Kidney capillary endothelial cell (primary cell): ENCODE results near the gene NANOG.
"Not testable (repeated sequence)": the region's sequence is repeated elsewhere in the genome, so short reads cannot be mapped to it uniquely, and the experiment has no call there.

Source experiments
- DNase-seq: peaks from one replicate; pipeline ENCODE4 v3.0.0-alpha.2; 2018; ENCODE audit warnings: low spot score

The NANOG gene

DNA sequence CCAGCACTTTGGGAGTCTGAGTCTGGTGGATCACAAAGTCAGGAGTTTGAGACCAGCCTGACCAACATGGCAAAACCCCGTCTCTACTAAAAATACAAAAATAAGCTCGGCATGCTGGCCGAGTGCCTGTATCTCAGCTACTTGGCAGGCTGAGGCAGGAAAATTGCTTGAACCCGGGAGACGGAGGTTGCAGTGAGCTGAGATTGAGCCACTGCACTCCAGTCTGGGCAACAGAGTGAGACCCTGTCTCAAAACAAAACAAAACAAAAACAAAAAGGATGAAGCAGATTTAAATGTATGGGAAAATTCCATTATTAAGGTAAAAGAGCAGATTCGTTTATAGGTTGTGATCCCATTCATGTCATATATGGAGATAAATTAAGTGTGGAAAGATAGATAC, 17.1 kb downstream of the NANOG start:
- not testable (repeated sequence) for DNase-seq

- peak; percentile 52 for DNase-seq
Observed at GRCh38 chr12:7806863-7807487, 17.8 kb downstream of the NANOG start.

DNA sequence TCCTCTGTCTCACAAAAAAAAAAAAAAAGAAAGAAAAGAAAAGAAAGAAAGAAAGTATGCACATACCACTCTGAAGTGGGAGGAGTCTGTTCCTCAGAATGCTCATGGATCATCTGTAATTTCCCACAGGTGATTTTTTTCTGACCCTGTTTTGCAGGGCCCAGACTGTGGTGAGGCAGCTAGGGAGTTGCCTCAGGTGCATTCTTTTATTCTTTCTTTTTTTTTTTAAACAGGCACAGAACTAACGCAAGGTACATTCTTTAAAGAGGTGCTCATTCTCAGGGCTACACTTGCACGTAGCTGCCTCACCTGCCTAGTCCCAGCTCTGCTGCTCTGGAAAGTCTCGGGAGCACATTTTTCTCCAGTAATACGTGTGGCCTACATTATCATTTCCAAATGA, 36.6 kb downstream of the NANOG start:
- DNase-seq = not testable (repeated sequence)

DNA sequence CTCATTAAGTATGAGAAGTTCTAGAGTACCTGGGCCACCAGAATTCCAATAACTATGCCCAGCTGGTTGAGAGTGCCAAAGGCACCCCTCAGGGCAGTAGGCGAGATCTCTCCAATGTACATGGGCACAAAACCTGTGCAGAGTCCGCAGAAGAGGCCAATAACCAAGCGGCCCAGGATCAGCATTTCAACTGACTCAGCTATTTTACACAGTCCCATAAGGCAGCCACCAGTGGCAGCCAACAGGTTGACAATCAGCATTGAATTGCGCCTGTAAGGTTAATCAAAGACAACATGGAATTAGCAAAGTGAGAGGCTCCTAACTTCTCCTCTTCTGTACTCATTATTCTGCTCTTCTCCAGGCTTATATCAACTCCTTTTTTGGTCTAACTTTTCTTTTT, 40.5 kb downstream of the NANOG start:
- not testable (repeated sequence) for DNase-seq

DNA sequence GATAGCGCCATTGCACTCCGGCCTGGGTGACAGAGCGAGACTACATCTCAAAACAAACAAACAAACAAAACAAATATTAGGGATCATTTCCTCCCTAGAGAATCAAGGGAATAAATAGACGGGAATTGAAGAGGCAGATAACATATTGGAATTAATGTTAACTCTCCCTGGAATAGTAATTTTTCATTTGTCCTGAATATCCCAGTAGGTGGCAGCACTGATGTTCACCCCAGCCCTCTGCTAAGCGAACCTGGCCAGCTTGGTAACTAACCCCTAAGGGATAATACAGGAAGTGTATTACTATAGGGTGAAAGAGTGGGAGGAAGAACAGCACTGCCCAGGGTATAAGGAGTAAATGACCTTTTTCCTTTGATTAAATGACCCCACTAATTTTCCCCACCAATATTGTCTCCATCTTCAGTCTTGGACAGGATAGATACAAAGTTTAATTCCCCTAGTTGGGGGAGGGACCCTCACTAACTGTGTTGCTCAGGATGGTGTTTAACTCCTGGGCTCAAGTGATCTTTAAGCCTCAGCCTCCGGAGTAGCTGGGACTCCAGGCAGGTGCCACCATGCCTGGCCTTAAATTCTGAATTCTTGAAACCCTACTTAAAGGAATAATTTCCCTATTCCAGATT, 43.0 kb downstream of the NANOG start:
- DNase-seq = peak; percentile 71

GRCh38 chr12:7833201-7833600, 44.0 kb downstream of the NANOG start:
- not testable (repeated sequence) for DNase-seq

- no peak for DNase-seq
Observed at GRCh38 chr12:7833831-7834230, 44.6 kb downstream of the NANOG start.

DNA sequence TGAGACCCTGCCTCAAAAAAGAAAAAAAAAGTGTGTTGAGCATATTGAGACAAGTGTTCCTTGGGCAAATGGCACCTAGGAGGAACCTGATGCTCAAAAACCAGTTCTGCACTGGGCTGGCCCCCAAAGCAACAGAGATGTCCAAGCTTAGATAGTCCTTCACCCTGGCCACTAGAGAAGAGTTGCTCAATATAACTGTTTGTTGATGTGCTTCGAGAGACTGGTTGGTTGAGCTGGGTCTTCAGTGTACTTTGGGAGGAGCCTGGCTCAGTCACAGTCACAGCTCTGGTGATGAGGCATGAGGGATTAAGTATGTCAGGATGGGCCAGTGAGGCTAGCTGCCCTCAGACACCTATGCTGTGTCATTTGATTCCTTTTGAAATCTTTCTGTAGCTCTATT, 45.5 kb downstream of the NANOG start:
- DNase-seq = no peak

DNA sequence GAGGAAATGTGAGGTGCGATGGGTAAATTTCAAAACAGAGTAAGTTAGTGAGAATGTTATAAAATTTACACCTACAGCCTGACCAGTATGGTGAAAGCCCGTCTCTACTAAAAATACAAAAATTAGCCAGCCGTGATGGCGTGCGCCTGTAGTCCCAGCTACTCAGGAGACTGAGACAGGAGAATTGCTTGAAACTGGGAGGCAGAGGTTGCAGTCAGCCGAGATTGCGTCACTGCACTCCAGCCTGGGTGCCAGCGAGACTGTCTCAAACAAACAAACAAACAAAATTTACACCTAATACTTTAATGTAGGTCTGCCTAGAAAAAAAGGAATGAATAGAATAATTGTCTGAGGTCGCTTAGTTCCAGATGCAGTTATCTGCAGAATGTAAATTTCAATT, 45.9 kb downstream of the NANOG start:
- DNase-seq = no peak

DNA sequence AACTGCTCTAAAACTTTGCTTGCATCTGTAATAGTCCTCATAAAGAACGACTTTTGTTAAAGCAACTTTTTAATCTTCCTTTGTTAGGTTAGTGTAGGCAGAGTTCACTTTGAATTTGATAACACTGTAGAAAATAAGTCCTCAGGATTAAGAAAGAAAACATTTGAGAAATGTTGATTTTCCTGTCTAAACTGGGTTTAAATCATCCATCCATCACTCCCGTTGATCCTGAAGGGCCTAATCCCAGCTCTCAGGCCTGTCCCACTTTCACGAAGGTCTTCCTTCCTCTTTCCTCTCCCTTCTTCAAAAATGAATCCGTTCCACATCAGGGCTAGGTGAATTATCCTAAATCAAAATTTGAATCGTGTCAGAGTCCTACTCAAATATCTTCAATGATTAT, 46.6 kb downstream of the NANOG start:
- DNase-seq = no peak

DNA sequence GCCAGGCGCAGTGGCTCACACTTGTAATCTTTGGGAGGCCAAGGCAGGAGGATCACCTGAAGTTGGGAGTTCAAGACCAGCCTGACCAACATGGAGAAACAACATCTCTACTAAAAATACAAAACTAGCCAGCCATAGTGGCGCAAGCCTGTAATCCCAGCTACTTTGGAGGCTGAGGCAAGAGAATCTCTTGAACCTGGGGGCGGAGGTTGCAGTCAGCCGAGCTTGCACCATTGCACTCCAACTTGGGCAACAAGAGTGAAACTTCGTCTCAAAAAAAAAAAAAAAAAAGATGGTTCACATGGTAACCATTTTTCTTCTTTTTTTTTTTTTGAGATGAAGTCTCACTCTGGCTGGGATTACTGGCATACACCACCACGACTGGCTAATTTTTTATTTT, 48.2 kb downstream of the NANOG start:
- DNase-seq = no peak

DNA sequence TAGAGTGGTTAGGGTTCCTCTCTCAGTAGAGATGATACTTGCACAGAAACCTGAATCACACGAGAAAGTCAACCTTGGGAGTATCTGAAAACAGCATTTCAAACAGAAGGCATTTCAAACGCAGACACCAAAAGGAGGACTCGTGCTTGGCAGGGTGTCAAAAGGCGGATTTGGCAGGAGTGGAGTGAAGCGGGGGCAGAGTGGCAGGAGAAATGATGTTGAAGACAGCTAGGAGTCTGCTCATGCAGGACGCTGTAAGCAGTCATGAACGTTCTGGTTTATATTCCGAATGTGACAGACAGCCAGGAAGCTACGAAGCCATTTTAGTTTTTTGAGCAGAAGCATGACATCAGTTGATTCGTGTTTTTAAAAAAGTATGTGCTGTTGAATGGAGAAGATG, 50.0 kb downstream of the NANOG start:
- DNase-seq = not testable (repeated sequence)

- not testable (repeated sequence) for DNase-seq
Observed at GRCh38 chr12:7839848-7840247, 50.6 kb downstream of the NANOG start.

- DNase-seq = not testable (repeated sequence)
Observed at GRCh38 chr12:7842444-7842843, 53.2 kb downstream of the NANOG start.

DNA sequence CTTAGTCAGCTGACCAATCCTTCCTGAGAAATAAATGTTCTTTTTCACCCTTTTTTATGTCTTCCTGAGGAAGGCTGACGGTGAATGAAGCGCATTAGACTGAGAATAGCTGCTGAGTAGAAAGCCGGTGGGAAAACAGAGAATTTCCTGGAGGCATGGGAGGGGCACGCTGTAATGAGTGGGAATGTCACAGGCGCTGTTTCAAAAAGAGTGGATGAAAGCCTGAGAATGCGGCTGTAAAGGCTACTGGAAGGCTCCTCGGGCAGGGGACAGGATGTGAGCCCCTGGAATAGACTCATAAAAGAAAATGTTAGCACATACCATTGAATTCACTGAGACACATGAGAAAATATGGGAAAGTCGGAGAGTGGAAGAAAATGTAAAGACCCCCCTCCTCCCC, 53.9 kb downstream of the NANOG start:
- not testable (repeated sequence) for DNase-seq

GRCh38 chr12:7843583-7843982, 54.4 kb downstream of the NANOG start:
- not testable (repeated sequence) for DNase-seq

DNA sequence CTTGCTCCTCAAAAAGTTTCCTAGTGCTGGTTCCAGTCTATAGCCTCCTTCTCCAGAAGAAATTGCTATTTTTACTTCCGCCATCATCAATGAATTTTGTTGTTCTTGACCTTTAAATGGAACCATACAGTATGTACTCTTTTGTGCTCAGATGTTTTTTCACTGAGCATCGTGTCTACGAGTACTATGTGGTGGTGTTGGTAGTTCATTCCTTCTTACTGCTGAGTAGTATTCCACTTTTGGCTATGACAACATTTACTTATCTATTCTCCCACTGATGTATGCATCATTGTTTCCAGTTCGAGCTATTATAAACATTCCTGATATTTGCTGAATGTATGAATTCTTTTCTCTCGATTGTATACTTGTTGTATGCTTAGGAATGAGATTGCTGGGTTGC, 54.9 kb downstream of the NANOG start:
- DNase-seq = no peak

DNA sequence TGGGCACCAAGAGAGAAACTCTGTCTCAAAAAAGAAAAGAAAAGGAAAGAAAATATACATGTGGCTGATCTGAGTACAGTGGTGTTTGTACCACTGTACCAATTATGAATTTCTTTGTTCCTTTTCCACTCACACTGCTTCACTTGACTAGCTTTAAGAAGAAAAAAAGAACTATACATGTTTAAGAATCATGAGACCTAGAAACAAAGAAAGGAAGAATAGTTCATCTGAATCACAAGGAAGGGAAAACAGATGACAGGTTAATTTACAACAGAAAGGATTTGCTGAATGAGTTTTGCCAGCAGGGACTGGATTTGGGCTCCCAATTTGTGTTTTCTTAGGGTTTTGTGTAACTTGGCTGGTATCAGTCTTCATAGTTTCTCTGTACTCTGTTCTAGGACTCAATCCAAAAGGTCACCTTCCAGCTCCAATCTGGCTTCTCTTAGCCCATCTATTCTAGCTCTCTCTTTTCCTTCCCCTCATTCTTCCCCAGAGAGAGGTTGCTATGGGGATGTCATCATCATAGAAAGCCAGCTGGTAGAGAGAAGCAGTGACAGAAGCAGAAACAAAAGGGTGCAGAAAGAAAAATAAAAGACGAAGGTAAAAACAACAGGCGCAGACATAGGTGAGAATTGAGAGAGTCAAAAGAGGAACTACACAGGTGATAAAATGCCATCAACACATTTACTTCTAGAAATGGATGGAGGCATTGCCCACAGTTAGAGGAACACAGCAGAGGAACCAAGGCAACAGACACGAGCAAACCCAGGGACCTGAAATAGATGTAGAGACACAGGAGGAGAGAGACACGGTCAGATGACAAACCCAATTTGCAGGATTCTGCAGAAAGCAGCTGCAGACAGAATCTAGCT, 58.3 kb downstream of the NANOG start:
- not testable (repeated sequence) for DNase-seq

DNA sequence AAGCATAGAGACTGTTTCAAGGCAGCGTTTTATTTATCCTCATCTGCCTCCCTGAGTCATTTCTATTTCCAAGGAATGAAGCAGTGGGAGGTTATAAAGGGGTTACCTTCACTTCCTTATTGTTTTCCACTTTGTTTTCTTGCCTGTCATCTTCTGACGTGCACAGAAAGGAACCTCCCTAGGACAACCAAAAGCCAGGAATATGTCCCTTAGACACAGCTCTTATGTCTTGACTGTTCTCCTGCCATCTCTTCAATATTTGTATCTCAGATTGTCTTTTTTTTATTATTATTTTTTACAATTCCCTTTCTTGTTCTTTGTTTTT, 58.9 kb downstream of the NANOG start:
- DNase-seq = not testable (repeated sequence)
